ENCODE measurements around the gene LOXL4. TPM values are rescaled to one million over a fixed set of nuclear protein-coding genes. Genes with fewer than 3 reads are reported as not detected.
"Not testable (repeated sequence)": the region's sequence is repeated elsewhere in the genome, so short reads cannot be mapped to it uniquely, and the experiment has no call there.

The LOXL4 gene
- total and polyA plus RNA-seq, 4 donors: 3.9 to 29.9 (median 11.1) TPM

DNA sequence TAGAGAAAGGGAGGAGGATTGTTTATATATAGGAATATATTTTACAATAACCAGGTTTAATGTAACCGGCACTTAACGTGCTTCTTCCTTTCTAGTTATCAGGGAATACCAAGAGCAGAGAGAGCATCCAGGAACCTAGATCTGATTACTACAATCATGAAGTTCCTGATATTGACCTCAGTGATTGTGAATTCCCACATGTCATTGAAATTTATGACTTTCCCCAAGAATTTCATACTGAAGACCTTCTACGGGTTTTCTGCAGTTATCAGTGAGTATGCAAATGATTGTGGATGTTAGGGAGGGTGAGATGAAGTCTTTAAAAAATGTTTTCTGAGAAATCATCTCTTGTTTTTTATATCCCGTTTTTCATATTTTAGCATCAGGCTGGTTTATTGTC lies 36.6 kb downstream of the LOXL4 start:
- Histone ChIP-seq H3K27me3 (ENCODE audit: control insufficient read depth in 1 of 2, insufficient read depth in 2 of 2, low read length in 1 of 2) (no peaks in the 10 kb centered on the region), H3K9me3 (ENCODE audit: control insufficient read depth, low read length) (no peaks in the 10 kb centered on the region), H3K27ac (ENCODE audit: low read depth in 1 of 2, low read length in 2 of 2) (no peak overlapping the region), H3K4me1 (ENCODE audit: control insufficient read depth in 1 of 2, insufficient read depth in 2 of 2, low read length in 2 of 2) (peaks cover 0 to 3% of the 10 kb centered on the region in 2 donors), H3K36me3 (ENCODE audit: control insufficient read depth in 1 of 2, insufficient read depth in 2 of 2, low read length in 1 of 2) (no peaks in the 10 kb centered on the region), H3K4me3 (ENCODE audit: low read length in 2 of 2) (no peak overlapping the region)
- intact Hi-C loops (cut with DNase I): no loop called here
- DNase-seq: no peak
- no peak for ATAC-seq (ENCODE audit: low FRiP score)
- WGBS, 2 donors: 96 to 98% methylated on average over 4 of the region's 4 CpGs

DNA sequence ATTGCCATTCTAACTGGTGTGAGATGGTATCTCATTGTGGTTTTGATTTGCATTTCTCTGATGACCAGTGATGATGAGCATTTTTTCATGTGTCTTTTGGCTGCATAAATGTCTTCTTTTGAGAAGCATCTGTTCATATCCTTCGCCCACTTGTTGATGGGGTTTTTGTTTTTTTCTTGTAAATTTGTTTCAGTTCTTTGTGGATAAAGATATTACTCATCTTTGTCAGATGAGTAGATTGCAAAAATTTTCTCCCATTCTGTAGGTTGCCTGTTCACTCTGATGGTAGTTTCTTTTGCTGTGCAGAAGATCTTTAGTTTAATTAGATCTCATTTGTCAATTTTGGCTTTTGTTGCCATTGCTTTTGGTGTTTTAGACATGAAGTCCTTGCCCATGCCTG lies 39.7 kb downstream of the LOXL4 start:
- ATAC-seq (ENCODE audit: low FRiP score); H3K27me3 ChIP-seq (ENCODE audit: control insufficient read depth in 1 of 2, insufficient read depth in 2 of 2, low read length in 1 of 2); H3K36me3 ChIP-seq (ENCODE audit: control insufficient read depth in 1 of 2, insufficient read depth in 2 of 2, low read length in 1 of 2); H3K4me3 ChIP-seq (ENCODE audit: low read length in 2 of 2); H3K4me1 ChIP-seq (ENCODE audit: control insufficient read depth in 1 of 2, insufficient read depth in 2 of 2, low read length in 2 of 2); H3K9me3 ChIP-seq (ENCODE audit: control insufficient read depth, low read length); DNase-seq; H3K27ac ChIP-seq (ENCODE audit: low read depth in 1 of 2, low read length in 2 of 2); intact Hi-C loops (cut with DNase I): not testable (repeated sequence)
- 93 to 99% methylated on average over 1 of the region's 1 CpG for WGBS, 2 donors

DNA sequence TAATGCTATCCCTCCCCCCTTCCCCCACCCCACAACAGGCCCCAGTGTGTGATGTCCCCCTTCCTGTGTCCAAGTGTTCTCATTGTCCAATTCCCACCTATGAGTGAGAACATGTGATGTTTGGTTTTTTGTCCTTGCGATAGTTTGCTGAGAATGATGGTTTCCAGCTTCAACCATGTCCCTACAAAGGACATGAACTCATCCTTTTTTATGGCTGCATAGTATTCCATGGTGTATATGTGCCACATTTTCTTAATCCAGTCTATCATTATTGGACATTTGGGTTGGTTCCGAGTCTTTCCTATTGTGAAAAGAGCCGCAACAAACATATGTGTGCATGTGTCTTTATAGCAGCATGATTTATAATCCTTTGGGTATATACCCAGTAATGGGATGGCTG lies 40.3 kb downstream of the LOXL4 start:
- H3K27me3 ChIP-seq (ENCODE audit: control insufficient read depth in 1 of 2, insufficient read depth in 2 of 2, low read length in 1 of 2); H3K4me1 ChIP-seq (ENCODE audit: control insufficient read depth in 1 of 2, insufficient read depth in 2 of 2, low read length in 2 of 2); ATAC-seq (ENCODE audit: low FRiP score); H3K27ac ChIP-seq (ENCODE audit: low read depth in 1 of 2, low read length in 2 of 2); H3K9me3 ChIP-seq (ENCODE audit: control insufficient read depth, low read length); intact Hi-C loops (cut with DNase I); DNase-seq; H3K36me3 ChIP-seq (ENCODE audit: control insufficient read depth in 1 of 2, insufficient read depth in 2 of 2, low read length in 1 of 2); H3K4me3 ChIP-seq (ENCODE audit: low read length in 2 of 2): not testable (repeated sequence)
- WGBS, 2 donors: 98 to 100% methylated on average over 3 of the region's 3 CpGs

DNA sequence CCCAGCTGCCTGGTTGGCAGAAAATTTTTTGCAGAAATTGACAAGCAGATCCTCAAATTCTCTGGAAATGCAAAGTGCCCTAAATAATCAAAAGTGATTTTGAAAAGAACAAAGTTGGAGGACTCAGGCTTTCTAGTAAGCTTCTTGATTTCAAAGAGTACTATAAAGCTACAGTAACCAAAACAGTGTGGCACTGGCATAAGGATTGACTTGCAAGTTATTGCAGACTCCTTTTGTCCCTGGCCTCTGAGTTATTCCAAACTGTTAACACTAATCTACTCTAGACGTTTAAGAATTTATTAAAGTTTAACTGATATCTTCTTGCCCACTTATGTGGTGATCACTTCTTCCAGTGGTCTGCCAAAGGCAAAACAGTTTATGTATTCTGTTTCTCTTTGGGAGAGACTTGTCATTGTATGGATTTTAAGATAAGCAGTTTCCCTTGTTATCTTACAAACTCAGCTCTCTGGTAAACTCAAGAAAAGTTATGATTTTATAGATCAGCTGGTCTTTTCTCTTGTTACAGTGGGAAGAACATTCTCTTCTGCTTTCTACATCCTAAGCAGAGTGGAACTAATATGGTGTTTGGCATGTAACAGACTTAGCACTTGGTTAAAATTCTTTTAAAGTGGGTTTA lies 41.4 kb downstream of the LOXL4 start:
- DNase-seq: no peak
- Histone ChIP-seq H3K27ac (ENCODE audit: low read depth in 1 of 2, low read length in 2 of 2) (no peak overlapping the region), H3K36me3 (ENCODE audit: control insufficient read depth in 1 of 2, insufficient read depth in 2 of 2, low read length in 1 of 2) (no peaks in the 10 kb centered on the region), H3K9me3 (ENCODE audit: control insufficient read depth, low read length) (no peaks in the 10 kb centered on the region), H3K27me3 (ENCODE audit: control insufficient read depth in 1 of 2, insufficient read depth in 2 of 2, low read length in 1 of 2) (no peaks in the 10 kb centered on the region), H3K4me1 (ENCODE audit: control insufficient read depth in 1 of 2, insufficient read depth in 2 of 2, low read length in 2 of 2) (peaks cover 3% of the 10 kb centered on the region in 2 donors), H3K4me3 (ENCODE audit: low read length in 2 of 2) (no peak overlapping the region)
- intact Hi-C loops (cut with DNase I): no loop called here
- ATAC-seq (ENCODE audit: low FRiP score): no peak
- WGBS, 2 donors: 70 to 76% methylated on average over 1 of the region's 1 CpG

DNA sequence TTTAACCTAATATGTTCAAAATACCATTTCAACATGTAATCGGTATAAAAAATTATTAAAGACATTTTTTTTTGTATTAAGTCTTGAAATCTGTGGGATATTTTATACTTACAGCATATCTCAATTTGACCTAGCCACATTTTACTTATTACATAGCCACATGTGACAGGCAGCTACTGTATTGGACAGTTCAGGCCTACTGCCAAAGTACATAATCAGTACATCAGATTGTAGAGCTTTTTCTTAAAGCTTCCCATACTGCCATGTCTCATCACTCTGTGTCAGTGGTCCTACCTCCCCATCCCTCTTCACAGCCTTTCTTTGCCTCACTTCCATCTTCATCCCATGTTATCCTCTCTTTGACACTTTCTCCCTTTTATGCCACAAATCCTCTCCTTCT lies 43.0 kb downstream of the LOXL4 start:
- Histone ChIP-seq H3K36me3 (ENCODE audit: control insufficient read depth in 1 of 2, insufficient read depth in 2 of 2, low read length in 1 of 2) (no peaks in the 10 kb centered on the region), H3K27me3 (ENCODE audit: control insufficient read depth in 1 of 2, insufficient read depth in 2 of 2, low read length in 1 of 2) (no peaks in the 10 kb centered on the region), H3K4me3 (ENCODE audit: low read length in 2 of 2) (no peak overlapping the region), H3K9me3 (ENCODE audit: control insufficient read depth, low read length) (no peaks in the 10 kb centered on the region), H3K27ac (ENCODE audit: low read depth in 1 of 2, low read length in 2 of 2) (no peak overlapping the region), H3K4me1 (ENCODE audit: control insufficient read depth in 1 of 2, insufficient read depth in 2 of 2, low read length in 2 of 2) (peaks cover 0 to 3% of the 10 kb centered on the region in 2 donors)
- intact Hi-C loops (cut with DNase I): no loop called here
- no peak for DNase-seq
- 90 to 94% methylated on average over 1 of the region's 1 CpG for WGBS, 2 donors
- ATAC-seq (ENCODE audit: low FRiP score): no peak

DNA sequence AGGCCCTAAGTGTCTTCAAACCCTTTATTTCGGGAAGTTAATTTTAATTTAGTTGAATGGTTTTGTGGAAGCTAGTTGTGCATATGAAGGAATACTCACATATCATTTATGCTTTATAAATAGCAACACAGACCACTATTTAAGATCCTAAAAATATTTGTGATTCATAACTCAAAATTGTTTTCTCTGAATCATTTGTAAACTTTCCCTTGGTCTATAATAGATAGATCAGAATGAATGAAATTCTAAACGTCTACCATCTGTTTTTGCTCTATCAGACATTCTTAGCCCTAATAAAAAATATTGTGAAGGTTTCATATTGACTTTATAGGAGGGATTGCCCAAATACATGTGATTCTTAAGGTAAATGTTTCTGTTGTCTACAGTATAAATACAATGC lies 43.5 kb downstream of the LOXL4 start:
- no peak overlapping the region for H3K4me3 ChIP-seq (ENCODE audit: low read length in 2 of 2)
- no peaks in the 10 kb centered on the region for H3K9me3 ChIP-seq (ENCODE audit: control insufficient read depth, low read length)
- 44 to 47% methylated on average over 2 of the region's 2 CpGs for WGBS, 2 donors
- intact Hi-C loops (cut with DNase I): no loop called here
- H3K27me3 ChIP-seq (ENCODE audit: control insufficient read depth in 1 of 2, insufficient read depth in 2 of 2, low read length in 1 of 2): no peaks in the 10 kb centered on the region
- DNase-seq (no peak), ATAC-seq (ENCODE audit: low FRiP score) (no peak)
- no peaks in the 10 kb centered on the region for H3K36me3 ChIP-seq (ENCODE audit: control insufficient read depth in 1 of 2, insufficient read depth in 2 of 2, low read length in 1 of 2)
- no peak overlapping the region for H3K27ac ChIP-seq (ENCODE audit: low read depth in 1 of 2, low read length in 2 of 2)
- peaks cover 0 to 3% of the 10 kb centered on the region in 2 donors for H3K4me1 ChIP-seq (ENCODE audit: control insufficient read depth in 1 of 2, insufficient read depth in 2 of 2, low read length in 2 of 2)

DNA sequence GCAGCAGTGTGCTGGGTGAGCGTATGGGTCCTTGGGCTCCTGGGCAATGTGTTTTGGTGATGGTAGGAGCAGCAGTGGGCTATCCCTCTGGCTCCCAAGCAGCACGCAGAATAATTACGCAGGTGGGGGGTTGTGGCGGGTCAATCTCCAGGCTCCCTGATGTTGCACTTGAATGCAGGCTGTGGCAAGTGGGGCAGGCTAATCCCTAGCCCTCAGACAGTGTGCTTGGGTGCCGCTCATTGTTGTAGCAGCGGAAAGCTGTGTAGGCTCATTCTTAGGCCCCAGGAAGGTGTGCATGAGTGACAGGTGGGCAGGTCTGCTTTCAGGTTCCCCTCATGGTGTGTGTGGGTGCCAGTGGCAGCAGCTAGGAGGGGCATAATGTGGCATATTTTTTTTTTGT lies 44.1 kb downstream of the LOXL4 start:
- no peak for ATAC-seq (ENCODE audit: low FRiP score)
- 93 to 95% methylated on average over 6 of the region's 6 CpGs for WGBS, 2 donors
- H3K9me3 ChIP-seq (ENCODE audit: control insufficient read depth, low read length): no peaks in the 10 kb centered on the region
- H3K27ac ChIP-seq (ENCODE audit: low read depth in 1 of 2, low read length in 2 of 2): no peak overlapping the region
- no peaks in the 10 kb centered on the region for H3K27me3 ChIP-seq (ENCODE audit: control insufficient read depth in 1 of 2, insufficient read depth in 2 of 2, low read length in 1 of 2)
- H3K4me3 ChIP-seq (ENCODE audit: low read length in 2 of 2): no peak overlapping the region
- no peaks in the 10 kb centered on the region for H3K36me3 ChIP-seq (ENCODE audit: control insufficient read depth in 1 of 2, insufficient read depth in 2 of 2, low read length in 1 of 2)
- intact Hi-C loops (cut with DNase I): no loop called here
- no peak for DNase-seq
- peaks cover 0 to 3% of the 10 kb centered on the region in 2 donors for H3K4me1 ChIP-seq (ENCODE audit: control insufficient read depth in 1 of 2, insufficient read depth in 2 of 2, low read length in 2 of 2)

DNA sequence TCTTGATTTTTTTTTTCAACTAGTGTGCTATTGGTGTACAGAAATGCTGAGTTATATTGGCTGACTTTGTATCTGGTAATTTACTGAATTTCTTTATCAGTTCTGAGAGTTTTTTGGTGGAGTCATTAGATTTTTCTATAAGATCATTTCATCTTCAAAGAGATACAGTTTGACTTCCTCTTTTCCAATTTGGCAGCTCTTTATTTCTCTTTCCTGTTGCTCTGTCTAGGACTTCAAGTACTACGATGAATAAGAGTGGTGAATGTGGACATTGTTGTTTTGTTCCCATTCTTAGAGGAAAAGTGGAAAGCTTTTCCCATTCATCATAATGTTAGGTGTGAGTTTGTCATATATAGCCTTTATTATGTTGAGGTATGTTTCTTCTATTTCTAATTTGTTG lies 50.2 kb downstream of the LOXL4 start:
- Histone ChIP-seq H3K36me3 (ENCODE audit: control insufficient read depth in 1 of 2, insufficient read depth in 2 of 2, low read length in 1 of 2) (no peaks in the 10 kb centered on the region), H3K9me3 (ENCODE audit: control insufficient read depth, low read length) (no peaks in the 10 kb centered on the region), H3K4me3 (ENCODE audit: low read length in 2 of 2) (no peak overlapping the region), H3K4me1 (ENCODE audit: control insufficient read depth in 1 of 2, insufficient read depth in 2 of 2, low read length in 2 of 2) (no peaks in the 10 kb centered on the region), H3K27me3 (ENCODE audit: control insufficient read depth in 1 of 2, insufficient read depth in 2 of 2, low read length in 1 of 2) (no peaks in the 10 kb centered on the region), H3K27ac (ENCODE audit: low read depth in 1 of 2, low read length in 2 of 2) (no peak overlapping the region)
- ATAC-seq (ENCODE audit: low FRiP score) (no peak), DNase-seq (no peak)
- 74 to 82% methylated on average over 1 of the region's 1 CpG for WGBS, 2 donors
- intact Hi-C loops (cut with DNase I): no loop called here

DNA sequence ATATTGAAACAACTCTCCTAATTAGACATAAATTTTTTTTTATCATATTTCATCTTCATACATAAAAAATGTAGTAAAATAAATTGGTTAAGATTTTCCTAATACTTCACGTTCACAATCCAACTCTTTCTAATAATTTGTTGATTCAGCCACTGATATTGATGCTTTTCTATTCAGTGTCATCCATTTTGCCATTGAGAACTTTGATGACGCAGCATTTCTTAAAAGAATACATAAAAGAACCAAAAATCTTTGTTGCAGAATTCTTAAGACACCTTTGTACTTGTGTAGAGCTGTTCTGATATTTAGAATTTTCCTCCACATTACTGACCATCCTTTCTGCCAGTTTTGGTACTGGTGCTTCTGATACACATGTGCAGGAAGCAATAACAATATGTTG lies 52.6 kb downstream of the LOXL4 start:
- ATAC-seq (ENCODE audit: low FRiP score): no peak

More for the DNA sequence above, 52.6 kb downstream of the LOXL4 start:
- Histone ChIP-seq H3K4me3 (ENCODE audit: low read length in 2 of 2) (no peak overlapping the region), H3K36me3 (ENCODE audit: control insufficient read depth in 1 of 2, insufficient read depth in 2 of 2, low read length in 1 of 2) (no peaks in the 10 kb centered on the region), H3K27me3 (ENCODE audit: control insufficient read depth in 1 of 2, insufficient read depth in 2 of 2, low read length in 1 of 2) (no peaks in the 10 kb centered on the region), H3K9me3 (ENCODE audit: control insufficient read depth, low read length) (no peaks in the 10 kb centered on the region), H3K27ac (ENCODE audit: low read depth in 1 of 2, low read length in 2 of 2) (no peak overlapping the region), H3K4me1 (ENCODE audit: control insufficient read depth in 1 of 2, insufficient read depth in 2 of 2, low read length in 2 of 2) (peaks cover 1 to 3% of the 10 kb centered on the region in 2 donors)
- 98% methylated on average over 2 of the region's 2 CpGs for WGBS, 2 donors
- intact Hi-C loops (cut with DNase I): no loop called here
- no peak for DNase-seq

All from aorta (tissue), 5 donors.